T47D (cell line): ENCODE results near the gene UMAD1.
"Not testable (repeated sequence)": the region's sequence is repeated elsewhere in the genome, so short reads cannot be mapped to it uniquely, and the experiment has no call there.

Source experiments
- DNase-seq, 2 experiments: peaks; one replicate each; pipeline versions ENCODE4 v3.0.0 to v3.0.0-alpha.2; 2011 to 2012; ENCODE audit warnings: low read depth in 1 of 2, low spot score in 1 of 2
- JUND ChIP-seq: IDR thresholded peaks from 2 replicates; pipeline ENCODE4 v1.6.1; 2012; ENCODE audit warnings: low read depth
- in situ Hi-C: cut with HindIII; loops from 2 replicates; pipeline ENCODE4 v1.10.0; 2016; ENCODE audit warnings: low sequenced_read_pairs, low pct_unique_long_range_greater_than_20kb

UMAD1 gene

GRCh38 chr7:7662527-7662926, 22.0 kb downstream of the UMAD1 start:
- in situ Hi-C loops = no loop called here
- TF ChIP-seq JUND = no peak
- DNase-seq = peak in 1 of 2 experiments; percentile 25

GRCh38 chr7:7664291-7664690, 23.7 kb downstream of the UMAD1 start:
- TF ChIP-seq JUND = no peak
- in situ Hi-C loops = no loop called here
- DNase-seq = peak in 1 of 2 experiments; percentile 16

GRCh38 chr7:7665031-7665430, 24.5 kb downstream of the UMAD1 start:
- no peak for DNase-seq
- no peak for TF ChIP-seq JUND
- in situ Hi-C loops = no loop called here

- no peak for TF ChIP-seq JUND
- in situ Hi-C loops = no loop called here
- DNase-seq = no peak
Observed at GRCh38 chr7:7667187-7667586, 26.6 kb downstream of the UMAD1 start.

- no peak for DNase-seq
- in situ Hi-C loops = no loop called here
- no peak for TF ChIP-seq JUND
Observed at GRCh38 chr7:7668706-7669105, 28.2 kb downstream of the UMAD1 start.

- in situ Hi-C loops = no loop called here
- no peak for DNase-seq
- TF ChIP-seq JUND = no peak
Observed at GRCh38 chr7:7670490-7670889, 29.9 kb downstream of the UMAD1 start.

- in situ Hi-C loops = no loop called here
- TF ChIP-seq JUND = no peak
Observed at GRCh38 chr7:7671361-7671760, 30.8 kb downstream of the UMAD1 start.

GRCh38 chr7:7672545-7673239, 32.1 kb downstream of the UMAD1 start:
- in situ Hi-C loops = no loop called here
- DNase-seq = no peak
- no peak for TF ChIP-seq JUND

More at GRCh38 chr7:7671361-7671760, 30.8 kb downstream of the UMAD1 start:
- DNase-seq = no peak

- in situ Hi-C loops = no loop called here
- DNase-seq = no peak
- TF ChIP-seq JUND = no peak
Observed at GRCh38 chr7:7673240-7673550, 32.6 kb downstream of the UMAD1 start.

GRCh38 chr7:7675686-7676085, 35.1 kb downstream of the UMAD1 start:
- TF ChIP-seq JUND = no peak
- in situ Hi-C loops = no loop called here
- DNase-seq = no peak

- DNase-seq, in situ Hi-C loops: not testable (repeated sequence)
Observed at GRCh38 chr7:7679640-7680039, 39.1 kb downstream of the UMAD1 start.

GRCh38 chr7:7681191-7681935, 40.8 kb downstream of the UMAD1 start:
- in situ Hi-C loops = no loop called here
- peak; percentile 13 to 88 for DNase-seq
- no peak for TF ChIP-seq JUND

- in situ Hi-C loops = no loop called here
- no peak for TF ChIP-seq JUND
- no peak for DNase-seq
Observed at GRCh38 chr7:7681936-7682329, 41.4 kb downstream of the UMAD1 start.

- DNase-seq = no peak
- TF ChIP-seq JUND = no peak
- in situ Hi-C loops = no loop called here
Observed at GRCh38 chr7:7682861-7683260, 42.3 kb downstream of the UMAD1 start.
